A172 (cell line): Measurements from ENCODE around the gene MAPK8IP3. TPM values are rescaled to one million over a fixed set of nuclear protein-coding genes. Genes with fewer than 3 reads are reported as not detected.

Experiments
- DNase-seq: peaks from one replicate; pipeline ENCODE4 v3.0.0-alpha.2; 2015; ENCODE audit warnings: low spot score
- total RNA-seq: library from RNA; depleted of rRNA; stranded (reverse); fragments of >200 nt; shearing (Covaris generic); gene quantifications from 2 replicates; pipeline ENCODE4 v1.2.3, GENCODE V29; 2014

The MAPK8IP3 gene
- total RNA-seq, 1 experiment from 2014 or later, result 26.0 TPM

GRCh38 chr16:1762196-1762878 is 56.3 kb downstream of the MAPK8IP3 start:
- no peak for DNase-seq

DNA sequence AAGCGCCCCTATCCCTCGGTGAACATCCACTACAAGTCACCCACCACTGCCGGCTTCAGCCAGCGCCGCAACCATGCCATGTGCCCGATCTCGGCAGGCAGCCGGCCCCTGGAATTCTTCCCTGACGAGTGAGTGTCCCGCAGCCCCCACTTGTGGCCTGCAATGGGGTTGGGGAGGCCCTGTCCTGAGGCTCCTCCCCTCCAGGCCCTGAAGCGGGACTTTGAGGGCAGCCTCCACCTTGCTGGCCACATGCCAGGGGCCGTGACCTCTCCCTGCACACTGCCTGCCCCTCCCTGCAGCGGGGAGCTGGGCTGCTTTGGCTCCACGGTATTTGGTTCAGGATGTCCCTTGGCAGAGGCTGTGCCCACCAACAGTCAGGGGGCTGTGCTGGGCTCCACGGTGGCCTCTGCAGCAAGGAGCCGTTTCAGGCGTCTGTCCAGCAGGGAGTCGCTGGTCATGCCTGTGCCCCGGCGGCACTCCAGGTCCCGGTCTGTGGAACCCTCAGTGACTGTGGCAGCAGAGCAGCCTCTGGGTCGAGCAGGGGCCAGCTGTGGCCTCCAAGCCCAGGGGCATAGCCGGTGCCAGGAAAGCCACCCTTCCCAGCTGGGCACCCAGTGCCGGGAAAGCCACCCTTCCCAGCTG is 57.0 kb downstream of the MAPK8IP3 start:
- DNase-seq, result no peak

DNA sequence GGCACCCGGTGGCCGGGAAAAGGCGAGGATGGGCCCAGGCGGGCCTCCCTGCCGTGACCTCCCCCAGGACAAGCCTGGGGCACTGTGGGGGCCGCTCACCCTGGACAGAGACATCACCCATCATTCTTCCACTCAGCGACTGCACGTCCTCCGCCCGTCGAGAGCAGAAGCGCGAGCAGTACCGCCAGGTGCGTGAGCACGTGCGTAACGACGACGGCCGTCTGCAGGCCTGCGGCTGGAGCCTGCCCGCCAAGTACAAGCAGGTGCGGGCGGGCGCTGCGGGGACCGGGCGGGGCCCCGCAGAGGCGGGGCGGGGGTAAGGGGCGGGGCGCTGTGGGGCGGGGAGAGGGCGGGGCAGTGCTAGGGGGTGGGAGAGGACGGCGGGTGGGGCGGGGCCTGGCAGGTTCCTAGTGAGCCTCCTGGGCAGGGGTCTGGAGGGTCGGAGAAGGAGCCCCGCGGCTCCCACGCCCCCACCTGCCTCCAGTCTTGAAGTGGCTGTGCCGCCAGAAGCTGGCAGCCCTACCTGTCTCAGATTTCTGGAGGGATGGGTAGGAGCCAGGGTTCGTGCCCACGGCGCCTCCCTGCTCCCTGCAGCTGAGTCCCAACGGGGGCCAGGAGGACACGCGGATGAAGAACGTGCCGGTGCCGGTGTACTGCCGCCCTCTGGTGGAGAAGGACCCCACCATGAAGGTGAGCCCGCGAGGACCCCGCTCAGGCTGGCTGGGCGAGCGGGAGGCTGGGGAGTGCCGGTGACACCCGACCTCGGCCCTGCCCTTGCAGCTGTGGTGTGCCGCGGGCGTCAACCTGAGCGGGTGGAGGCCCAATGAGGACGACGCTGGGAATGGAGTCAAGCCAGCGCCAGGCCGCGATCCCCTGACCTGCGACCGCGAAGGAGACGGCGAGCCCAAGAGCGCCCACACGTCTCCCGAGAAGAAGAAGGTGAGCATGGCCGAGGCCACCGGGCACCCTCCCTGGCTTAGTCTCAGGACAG is 57.8 kb downstream of the MAPK8IP3 start:
- no peak for DNase-seq

DNA sequence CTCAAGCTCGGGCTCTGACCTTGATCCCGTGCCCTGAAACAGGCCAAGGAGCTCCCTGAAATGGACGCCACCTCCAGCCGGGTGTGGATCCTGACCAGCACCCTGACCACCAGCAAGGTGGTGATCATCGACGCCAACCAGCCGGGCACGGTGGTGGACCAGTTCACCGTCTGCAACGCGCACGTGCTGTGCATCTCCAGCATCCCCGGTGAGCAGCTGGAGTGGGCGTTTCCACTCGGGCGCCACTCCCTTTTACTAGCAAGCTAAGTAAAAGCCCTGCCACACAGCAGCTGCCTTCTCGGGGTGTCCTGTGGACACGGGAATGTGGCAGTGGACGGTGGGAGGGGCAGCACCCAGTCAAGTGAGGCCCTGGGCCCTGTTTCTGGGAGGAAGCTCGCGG is 59.0 kb downstream of the MAPK8IP3 start:
- DNase-seq, result no peak

DNA sequence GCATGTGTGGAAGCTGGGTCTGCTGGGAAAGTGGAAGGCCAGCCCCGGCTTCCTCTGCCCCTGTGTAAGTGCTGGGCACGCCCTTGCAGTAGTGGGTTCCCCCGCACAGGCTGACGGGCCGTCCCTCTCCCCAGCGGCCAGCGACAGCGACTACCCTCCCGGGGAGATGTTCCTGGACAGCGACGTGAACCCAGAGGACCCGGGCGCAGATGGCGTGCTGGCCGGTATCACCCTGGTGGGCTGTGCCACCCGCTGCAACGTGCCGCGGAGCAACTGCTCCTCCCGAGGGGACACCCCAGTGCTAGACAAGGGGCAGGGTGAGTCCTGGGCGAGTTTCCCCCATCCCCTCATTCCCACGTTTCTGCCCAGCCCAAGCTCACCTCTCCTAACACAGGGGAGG is 59.8 kb downstream of the MAPK8IP3 start:
- DNase-seq, result no peak

DNA sequence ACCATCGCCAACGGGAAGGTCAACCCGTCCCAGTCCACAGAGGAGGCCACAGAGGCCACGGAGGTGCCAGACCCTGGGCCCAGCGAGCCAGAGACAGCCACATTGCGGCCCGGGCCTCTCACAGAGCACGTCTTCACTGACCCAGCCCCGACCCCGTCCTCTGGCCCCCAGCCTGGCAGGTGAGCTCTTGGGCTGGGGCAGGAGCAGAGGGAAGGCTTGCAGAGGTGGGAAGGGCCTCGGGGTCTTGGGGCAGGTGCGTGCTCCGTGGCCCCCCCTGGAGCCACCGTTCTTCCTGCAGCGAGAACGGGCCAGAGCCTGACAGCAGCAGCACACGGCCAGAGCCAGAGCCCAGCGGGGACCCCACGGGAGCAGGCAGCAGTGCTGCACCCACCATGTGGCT is 60.2 kb downstream of the MAPK8IP3 start:
- no peak for DNase-seq

DNA sequence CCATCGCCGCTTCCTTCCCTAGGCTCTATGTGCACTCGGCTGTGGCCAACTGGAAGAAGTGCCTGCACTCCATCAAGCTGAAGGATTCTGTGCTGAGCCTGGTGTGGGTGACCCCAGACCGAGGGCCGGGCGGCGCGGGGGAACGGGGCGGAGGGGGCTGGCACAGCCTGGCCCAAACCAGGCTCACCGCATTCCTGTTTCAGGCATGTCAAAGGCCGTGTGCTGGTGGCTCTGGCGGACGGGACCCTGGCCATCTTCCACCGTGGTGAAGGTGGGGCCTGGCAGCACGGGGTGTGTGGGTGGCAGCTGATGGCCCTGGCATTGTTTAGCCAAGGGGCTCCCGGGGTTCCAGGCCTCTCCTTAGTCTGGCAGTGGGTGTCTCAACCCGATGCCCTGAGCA is 60.7 kb downstream of the MAPK8IP3 start:
- no peak for DNase-seq

- DNase-seq, result no peak
These were observed 61.4 kb downstream of the MAPK8IP3 start for GRCh38 chr16:1767116-1767994.

- no peak for DNase-seq
These were observed 62.2 kb downstream of the MAPK8IP3 start for GRCh38 chr16:1768061-1768766.

- DNase-seq, result no peak
These were observed 62.9 kb downstream of the MAPK8IP3 start for GRCh38 chr16:1768767-1769401.

GRCh38 chr16:1769402-1770300 is 63.7 kb downstream of the MAPK8IP3 start:
- DNase-seq, result no peak

DNA sequence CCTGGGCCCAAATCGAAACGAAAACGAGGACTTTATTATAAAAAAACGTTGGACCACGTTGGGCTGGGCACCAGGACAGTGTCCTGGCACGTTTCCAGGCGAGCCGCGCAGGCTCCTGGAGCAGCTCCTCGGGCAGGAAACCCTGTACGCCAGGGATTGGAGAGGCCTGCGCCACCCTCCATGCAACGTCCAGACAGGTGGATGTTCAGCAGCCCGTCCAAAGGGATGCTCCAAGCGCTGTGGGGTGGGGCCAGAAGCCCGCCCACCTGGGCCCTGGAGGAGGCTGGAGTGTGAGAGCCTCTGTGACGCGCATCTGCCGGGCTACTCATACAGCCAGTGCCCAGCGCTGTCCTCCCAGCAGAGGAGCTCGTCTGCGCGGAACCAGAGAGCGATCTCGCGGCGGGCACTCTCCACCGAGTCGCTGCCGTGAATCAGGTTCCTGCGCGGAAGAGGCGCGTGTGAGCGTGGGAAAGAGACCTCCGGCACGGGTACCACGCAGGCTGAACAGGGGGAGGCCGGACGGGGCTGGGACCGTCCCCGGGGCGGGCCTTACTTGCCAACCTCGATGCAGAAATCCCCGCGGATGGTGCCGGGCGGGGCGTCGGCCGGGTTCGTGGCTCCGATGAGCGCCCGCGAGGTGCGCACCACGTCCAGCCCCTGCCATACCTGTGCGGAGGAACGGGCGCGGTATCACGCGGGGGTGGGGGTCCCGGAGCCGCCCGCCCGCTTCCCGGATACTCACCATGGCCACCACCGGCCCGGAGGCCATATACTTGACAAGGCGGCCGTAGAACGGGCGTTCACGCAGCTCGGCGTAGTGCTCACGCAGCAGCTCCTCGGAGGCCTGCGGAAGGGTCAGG is 64.6 kb downstream of the MAPK8IP3 start:
- DNase-seq, result no peak

DNA sequence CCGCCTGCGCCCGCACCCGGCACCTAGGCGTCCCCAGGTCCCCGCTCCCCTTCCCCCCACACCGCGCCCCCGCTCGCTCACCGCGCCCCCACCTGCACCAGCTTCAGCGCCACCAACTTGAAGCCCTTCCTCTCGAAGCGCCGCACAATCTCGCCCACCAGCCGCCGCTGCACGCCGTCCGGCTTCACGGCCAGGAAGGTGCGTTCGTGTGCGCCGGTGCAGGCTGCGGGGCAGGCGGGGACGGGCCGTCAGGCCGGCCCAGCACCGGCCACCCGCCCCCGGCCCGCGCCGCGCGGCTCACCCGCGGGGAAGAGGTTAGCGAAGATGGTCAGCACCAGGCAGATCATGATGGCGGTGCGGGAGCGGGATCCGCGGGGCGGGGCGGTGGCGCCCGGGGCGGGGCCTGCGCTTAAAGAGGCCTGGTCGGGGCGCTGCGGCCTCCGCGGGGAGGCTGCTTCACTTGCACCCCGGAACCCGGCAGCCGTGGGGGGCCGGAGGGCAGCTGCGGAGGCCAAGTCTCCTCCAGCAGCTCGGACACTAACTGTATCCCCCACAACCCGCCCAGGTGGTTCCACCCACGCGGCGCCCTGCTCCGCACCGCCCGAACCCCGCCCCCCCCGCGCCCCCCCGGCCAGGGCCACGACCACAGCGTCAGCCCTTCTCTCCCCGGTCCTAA is 65.3 kb downstream of the MAPK8IP3 start, which contains the start of gene NME3:
NME3 (minus strand) TSS at position 356 of the 676 bp plus-strand sequence; CDS start at position 347, 9 bp downstream.
- no peak for DNase-seq

DNA sequence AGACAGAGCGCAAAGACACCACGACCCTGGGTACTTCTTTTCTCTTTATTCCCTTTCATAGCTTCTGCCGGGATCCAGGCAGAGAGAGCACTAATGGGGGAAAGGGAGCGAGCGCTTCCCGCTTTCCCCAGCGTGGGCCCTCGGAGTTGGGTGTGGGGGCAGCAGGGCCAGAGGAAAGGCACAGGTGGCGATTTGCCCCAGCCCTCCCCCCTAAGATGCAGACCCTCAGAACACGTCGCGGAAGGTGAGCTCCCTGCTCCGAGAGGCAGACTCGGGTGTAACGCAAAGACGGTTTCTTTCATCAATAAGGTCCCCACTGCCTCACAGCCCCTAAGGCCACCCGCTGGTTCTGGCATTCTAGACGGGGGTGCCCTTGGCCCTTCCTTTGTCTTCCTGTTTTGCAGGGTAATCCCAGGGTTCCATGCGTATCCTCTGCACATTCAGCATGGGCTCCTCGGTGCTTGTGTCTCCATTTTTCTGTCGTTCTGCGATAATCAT is 65.9 kb downstream of the MAPK8IP3 start:
- DNase-seq, result no peak

- DNase-seq, result no peak
These were observed 66.4 kb downstream of the MAPK8IP3 start, which contains the start of gene EME2 for GRCh38 chr16:1772362-1772907. EME2 (plus strand) TSS chr16:1772810; CDS start chr16:1773228, 418 bp downstream.

- peak; percentile 66 for DNase-seq
These were observed 67.1 kb downstream of the MAPK8IP3 start, which contains the start of gene MRPS34 for GRCh38 chr16:1772908-1773702. MRPS34 (minus strand) TSS chr16:1773134; CDS start chr16:1773119, 15 bp downstream.
